Adrenal gland (tissue), 12 donors: ENCODE results near the gene GOLGA6A. TPM values are rescaled to one million over a fixed set of nuclear protein-coding genes. Genes with fewer than 3 reads are reported as not detected.

Experiments used
- DNase-seq, 7 donors: peaks; one replicate each; pipeline ENCODE4 v3.0.0-alpha.2; 2019 to 2020
- H3K27ac ChIP-seq, 5 donors: fragments of 200-600 bp; sonication (generic) in 4 of 5; 1 replicate in 3 of 5; 2 replicates in 2 of 5; pipeline versions ENCODE4 v1.5.1 to v1.8.0; 2016 to 2020; ENCODE audit warnings: mild to moderate bottlenecking in 1 of 5
- H3K27me3 ChIP-seq: fragments of 200-600 bp; 2 replicates; pipeline ENCODE4 v1.8.0; 2021
- H3K36me3 ChIP-seq, 2 donors: fragments of 200-600 bp; replicated peaks in 1 of 2; 1 replicate in 1 of 2; 2 replicates in 1 of 2; pipeline versions ENCODE4 v1.5.1 to v1.8.0; 2018 to 2022
- H3K4me1 ChIP-seq, 2 donors: fragments of 200-600 bp; replicated peaks in 1 of 2; 1 replicate in 1 of 2; 2 replicates in 1 of 2; pipeline versions ENCODE4 v1.5.1 to v1.8.0; 2018 to 2021
- H3K4me3 ChIP-seq, 4 donors: fragments of 200-600 bp; sonication (generic) in 3 of 4; one replicate each; pipeline ENCODE4 v1.5.1; 2016 to 2018
- H3K9me3 ChIP-seq, 3 donors: fragments of 200-600 bp; sonication (generic) in 1 of 3; replicated peaks in 1 of 3; 1 replicate in 2 of 3; 2 replicates in 1 of 3; pipeline versions ENCODE4 v1.5.1 to v1.8.0; 2016 to 2021
- CTCF ChIP-seq, 6 experiments: fragments of 450-650 bp in 4 of 6; fragments of 200-600 bp in 2 of 6; sonication (generic) in 1 of 6; IDR thresholded peaks; 1 replicate in 5 of 6; 2 replicates in 1 of 6; pipeline versions ENCODE4 v1.5.1 to v1.8.0; 2016 to 2021; ENCODE audit warnings: antibody characterized with exemption in 6 of 6, mild to moderate bottlenecking in 2 of 6, moderate library complexity in 1 of 6
- POLR2A ChIP-seq, 2 donors: fragments of 450-650 bp; IDR thresholded peaks; one replicate each; pipeline ENCODE4 v1.6.1; 2017; ENCODE audit warnings: antibody characterized with exemption in 2 of 2, mild to moderate bottlenecking in 2 of 2, moderate library complexity in 1 of 2
- WGBS, 4 donors: extraction: QIAGEN DNeasy Blood & Tissue Kit in 2 of 4; methylation state at CpG; one replicate each; pipeline versions ENCODE4 v1.1.5 to v1.1.7; 2013 to 2017; 5-methylcytosine and 5-hydroxymethylcytosine counted together
- intact Hi-C, 2 donors: fragments of 100-400 bp; cut with DNase I; formaldehyde crosslinking; loops; one replicate each; pipeline versions ENCODE4 v1.14.1 to v1.15.0; 2022 to 2023
- polyA plus RNA-seq, 3 donors: library from polyadenylated mRNA; stranded (reverse); fragments of 200-250 nt in 2 of 3; fragments of 350-450 nt in 1 of 3; fragmentation: Illumina TruSeq in 1 of 3; extraction: RNeasy Lipid Tissue Mini Kit (QIAGEN cat#74804) in 1 of 3; gene quantifications; one replicate each; pipeline ENCODE4 v1.2.3, GENCODE V29; 2013 to 2014
- total RNA-seq, 9 donors: library from RNA; depleted of rRNA in 4 of 9; stranded (reverse); fragments of >200 nt in 4 of 9; fragments of 120-200 nt in 1 of 9; fragmentation: NEBNext Ultra II Directional in 1 of 9; extraction: Animal tissue kit (Norgen Biotek cat#: 25700) in 1 of 9; gene quantifications; one replicate each; pipeline versions ENCODE4 v1.1.0 to v1.2.4, GENCODE V29; 2013 to 2023
- donor health status: healthy with polysubstance abuse.
- donor health status: Bipolar disorder and iron deficiency.
- donor health status: DM: yes; HTN: yes; CAD: no.
- donor health status: DM: no; HTN: no; CAD: no.
- donor health status: DM: no; HTN: no; CAD: no.
- donor health status: DM: yes; HTN: yes; CAD: no.

Gene GOLGA6A
- total and polyA plus RNA-seq, 12 donors: 0.03 to 0.44 TPM; not detected in 10

- H3K9me3 ChIP-seq: no peaks in the 10 kb centered on the region
- no peak overlapping the region for H3K27ac ChIP-seq
- H3K4me3 ChIP-seq: no peak overlapping the region
- TF ChIP-seq CTCF (IDR thresholded peaks at IDR 0.05) (no peak), POLR2A (IDR thresholded peaks at IDR 0.05) (no peak)
- H3K27me3 ChIP-seq: no peaks in the 10 kb centered on the region
- peaks cover 0 to 38% of the 10 kb centered on the region in 2 donors for H3K36me3 ChIP-seq
- DNase-seq: no peak
- H3K4me1 ChIP-seq: peaks cover 0 to 8% of the 10 kb centered on the region in 2 donors
- intact Hi-C loops: loop anchor here (2.0 to 5.0 kb wide), 2 partner anchors 63 kb away; no protein-coding TSS in a partner anchor
- WGBS, 4 donors: 92 to 95% (median 94%) methylated on average over 19 to 28 of the region's 28 CpGs
These were observed 47.0 kb downstream of the GOLGA6A start for GRCh38 chr15:74035121-74036017.

- Histone ChIP-seq H3K27me3 (no peaks in the 10 kb centered on the region), H3K36me3 (peaks cover 0 to 42% of the 10 kb centered on the region in 2 donors), H3K4me1 (no peaks in the 10 kb centered on the region), H3K27ac (no peak overlapping the region), H3K9me3 (no peaks in the 10 kb centered on the region), H3K4me3 (no peak overlapping the region)
- intact Hi-C loops: no loop called here
- no peak for TF ChIP-seq POLR2A (IDR thresholded peaks at IDR 0.05)
- TF ChIP-seq CTCF (IDR thresholded peaks at IDR 0.05): no peak
- 60 to 89% (median 86%) methylated on average over 3 to 10 of the region's 10 CpGs for WGBS, 4 donors
- no peak for DNase-seq
These were observed 48.1 kb downstream of the GOLGA6A start for GRCh38 chr15:74034206-74034755.

GRCh38 chr15:74032606-74033561 lies 49.5 kb downstream of the GOLGA6A start:
- no peak for DNase-seq
- WGBS, 4 donors: 80 to 92% (median 83%) methylated on average over 7 to 16 of the region's 16 CpGs
- Histone ChIP-seq H3K9me3 (no peaks in the 10 kb centered on the region), H3K36me3 (peaks cover 0 to 42% of the 10 kb centered on the region in 2 donors), H3K4me3 (no peak overlapping the region), H3K4me1 (no peaks in the 10 kb centered on the region), H3K27me3 (no peaks in the 10 kb centered on the region), H3K27ac (peak overlapping the region in 1 of 5 donors; percentile 36)
- TF ChIP-seq CTCF (IDR thresholded peaks at IDR 0.05) (no peak), POLR2A (IDR thresholded peaks at IDR 0.05) (no peak)
- intact Hi-C loops: no loop called here

GRCh38 chr15:74032046-74032445 lies 50.3 kb downstream of the GOLGA6A start:
- no peak for DNase-seq
- intact Hi-C loops: no loop called here
- Histone ChIP-seq H3K4me1 (no peaks in the 10 kb centered on the region), H3K9me3 (no peaks in the 10 kb centered on the region), H3K4me3 (no peak overlapping the region), H3K27ac (no peak overlapping the region), H3K36me3 (peaks cover 0 to 49% of the 10 kb centered on the region in 2 donors), H3K27me3 (no peaks in the 10 kb centered on the region)
- 94 to 96% (median 95%) methylated on average over 6 of the region's 6 CpGs for WGBS, 4 donors
- TF ChIP-seq CTCF (IDR thresholded peaks at IDR 0.05) (no peak), POLR2A (IDR thresholded peaks at IDR 0.05) (no peak)
